Colonic mucosa (tissue), 4 donors: ENCODE results near the gene PSENEN. TPM values are rescaled to one million over a fixed set of nuclear protein-coding genes. Genes with fewer than 3 reads are reported as not detected.

Source experiments
- DNase-seq: peaks from one replicate; pipeline ENCODE4 v3.0.0-alpha.2; 2020
- H3K27ac ChIP-seq: fragments of 200-600 bp; one replicate; pipeline ENCODE4 v1.8.0; 2021
- H3K27me3 ChIP-seq: fragments of 200-600 bp; one replicate; pipeline ENCODE4 v1.8.0; 2021
- H3K36me3 ChIP-seq: fragments of 200-600 bp; one replicate; pipeline ENCODE4 v1.8.0; 2021
- H3K4me1 ChIP-seq: fragments of 200-600 bp; one replicate; pipeline ENCODE4 v1.8.0; 2021; ENCODE audit warnings: mild to moderate bottlenecking
- H3K4me3 ChIP-seq: fragments of 200-600 bp; one replicate; pipeline ENCODE4 v1.8.0; 2021
- H3K9ac ChIP-seq, 2 donors: one replicate each; pipeline ENCODE4 v1.7.0; 2013; ENCODE audit warnings: control low read depth in 2 of 2, low read depth in 2 of 2, low read length in 2 of 2
- H3K9me3 ChIP-seq: fragments of 200-600 bp; one replicate; pipeline ENCODE4 v1.8.0; 2021
- CTCF ChIP-seq: fragments of 200-600 bp; IDR thresholded peaks from one replicate; pipeline ENCODE4 v1.8.0; 2022; ENCODE audit warnings: antibody characterized with exemption, mild to moderate bottlenecking
- intact Hi-C: fragments of 100-400 bp; cut with DNase I; formaldehyde crosslinking; loops from one replicate; pipeline ENCODE4 v1.14.1; 2022
- total RNA-seq, 2 donors: library from RNA; stranded (reverse); fragmentation: NEBNext Ultra II Directional in 1 of 2; extraction: Animal tissue kit (Norgen Biotek cat#: 25700) in 1 of 2; gene quantifications; one replicate each; pipeline ENCODE4 v1.2.1, GENCODE V29; 2021
- donor health status: healthy.
- donor health status: DM: no; HTN: no; CAD: no.
- donor health status: DM: no; HTN: no; CAD: no.

Gene PSENEN
- total RNA-seq, 2 donors from 2014 or later: 73.8 to 87.4 TPM

- H3K27ac ChIP-seq: no peak overlapping the region
- H3K4me1 ChIP-seq: no peaks in the 10 kb centered on the region
- H3K36me3 ChIP-seq: no peaks in the 10 kb centered on the region
- H3K9ac ChIP-seq: peak overlapping the region in 1 of 2 donors; percentile 79
- peak overlapping the region; percentile 89 for H3K4me3 ChIP-seq
- intact Hi-C loops: loop anchor here (10.0 kb wide), 1 partner anchor 188 kb away; the partner anchor contains the start of gene LRFN3
- DNase-seq: no peak
- no peaks in the 10 kb centered on the region for H3K27me3 ChIP-seq
- no peaks in the 10 kb centered on the region for H3K9me3 ChIP-seq
- TF ChIP-seq CTCF: no peak
These were observed 1.1 kb downstream of the PSENEN start for GRCh38 chr19:35746531-35746930.

- Histone ChIP-seq H3K36me3 (no peaks in the 10 kb centered on the region), H3K4me3 (peak within 1 kb of the TSS; percentile 84), H3K4me1 (no peaks in the 10 kb centered on the region), H3K27ac (peak within 1 kb of the TSS; percentile 52), H3K27me3 (no peaks in the 10 kb centered on the region), H3K9me3 (no peaks in the 10 kb centered on the region), H3K9ac (peak within 1 kb of the TSS; percentile 84 to 93)
- intact Hi-C loops: loop anchor here (10.0 kb wide), 1 partner anchor 186 kb away; the partner anchor contains the start of gene LRFN3
- TF ChIP-seq CTCF: no peak
- DNase-seq: peak; percentile 100
These were observed 2.9 kb downstream of the PSENEN start, which contains the start of gene LIN37 for GRCh38 chr19:35748106-35749020. LIN37 (plus strand) TSS chr19:35748576; CDS start chr19:35748725, 149 bp downstream.

GRCh38 chr19:35750167-35750566 lies 4.7 kb downstream of the PSENEN start:
- no peak overlapping the region for H3K4me3 ChIP-seq
- no peak overlapping the region for H3K27ac ChIP-seq
- TF ChIP-seq CTCF: no peak
- no peak for DNase-seq
- H3K9me3 ChIP-seq: no peaks in the 10 kb centered on the region
- H3K36me3 ChIP-seq: peaks cover 5% of the 10 kb centered on the region
- H3K4me1 ChIP-seq: no peaks in the 10 kb centered on the region
- intact Hi-C loops: no loop called here
- no peaks in the 10 kb centered on the region for H3K27me3 ChIP-seq
- H3K9ac ChIP-seq: no peak overlapping the region

GRCh38 chr19:35751839-35752745 lies 6.6 kb downstream of the PSENEN start:
- DNase-seq: no peak
- H3K9ac ChIP-seq: no peak overlapping the region
- no peak for TF ChIP-seq CTCF
- intact Hi-C loops: no loop called here
- H3K27ac ChIP-seq: no peak overlapping the region
- H3K27me3 ChIP-seq: no peaks in the 10 kb centered on the region
- peaks cover 5% of the 10 kb centered on the region for H3K36me3 ChIP-seq
- H3K4me3 ChIP-seq: no peak overlapping the region
- H3K4me1 ChIP-seq: no peaks in the 10 kb centered on the region
- H3K9me3 ChIP-seq: no peaks in the 10 kb centered on the region

DNA sequence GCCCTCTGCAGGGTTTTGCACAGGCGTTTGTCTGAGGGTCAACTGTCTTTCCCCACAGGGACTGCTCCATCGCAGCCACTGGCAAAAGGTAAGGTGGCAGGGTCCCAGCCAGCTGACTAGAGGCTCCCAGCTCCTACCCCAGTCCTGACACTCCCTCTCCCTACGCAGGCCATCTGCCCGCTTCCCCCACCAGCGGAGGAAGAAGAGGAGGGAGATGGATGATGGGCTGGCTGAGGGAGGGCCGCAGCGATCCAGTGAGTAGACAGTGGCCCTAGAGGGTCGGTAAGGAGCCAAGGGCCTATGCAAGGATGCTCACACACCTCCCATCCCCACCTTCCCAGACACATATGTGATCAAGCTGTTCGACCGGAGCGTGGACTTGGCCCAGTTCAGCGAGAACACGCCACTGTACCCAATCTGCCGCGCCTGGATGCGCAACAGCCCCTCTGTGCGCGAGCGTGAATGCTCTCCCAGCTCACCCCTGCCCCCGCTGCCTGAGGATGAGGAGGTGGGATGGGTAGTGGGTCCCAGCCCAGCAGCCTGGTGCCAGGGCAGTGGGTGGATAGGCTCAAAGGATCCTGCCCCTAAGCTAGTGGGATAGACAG lies 7.4 kb downstream of the PSENEN start:
- Histone ChIP-seq H3K4me1 (no peaks in the 10 kb centered on the region), H3K9ac (no peak overlapping the region), H3K27ac (no peak overlapping the region), H3K27me3 (no peaks in the 10 kb centered on the region), H3K9me3 (no peaks in the 10 kb centered on the region), H3K4me3 (no peak overlapping the region), H3K36me3 (peaks cover 5% of the 10 kb centered on the region)
- intact Hi-C loops: no loop called here
- DNase-seq: no peak
- no peak for TF ChIP-seq CTCF
